Osteoblast (primary cell): ENCODE measurements around the gene SMIM27. TPM values are rescaled to one million over a fixed set of nuclear protein-coding genes. Genes with fewer than 3 reads are reported as not detected.

Source experiments
- DNase-seq: peaks from one replicate; pipeline ENCODE4 v3.0.0; 2011; ENCODE audit warnings: low spot score, mixed read lengths; ENCODE audit not compliant: insufficient read length; ENCODE audit errors: missing footprints
- H2AFZ ChIP-seq: 2 replicates; pipeline ENCODE4 v1.6.0; 2011; ENCODE audit warnings: mild to moderate bottlenecking, low read length
- H3K27ac ChIP-seq: 2 replicates; pipeline ENCODE4 v1.5.1; 2011; ENCODE audit warnings: mild to moderate bottlenecking, low read depth, low read length, moderate library complexity
- H3K27me3 ChIP-seq: 2 replicates; pipeline ENCODE4 v1.6.0; 2012; ENCODE audit warnings: mild to moderate bottlenecking, control low read depth, inconsistent platforms, low read length, moderate library complexity; ENCODE audit not compliant: insufficient read depth
- H3K36me3 ChIP-seq: 2 replicates; pipeline ENCODE4 v1.5.1; 2011; ENCODE audit warnings: mild to moderate bottlenecking, low read length, control low read depth, moderate library complexity; ENCODE audit not compliant: insufficient read depth
- H3K4me1 ChIP-seq: 2 replicates; pipeline ENCODE4 v1.5.1; 2011; ENCODE audit warnings: mild to moderate bottlenecking, low read length, control low read depth, moderate library complexity; ENCODE audit not compliant: insufficient read depth
- H3K4me2 ChIP-seq: 2 replicates; pipeline ENCODE4 v1.6.0; 2011; ENCODE audit warnings: mild to moderate bottlenecking, low read length; ENCODE audit not compliant: insufficient read depth
- H3K4me3 ChIP-seq: fragments of 200-600 bp; sonication (generic); 3 replicates; pipeline ENCODE4 v1.5.1; 2012; ENCODE audit warnings: mild to moderate bottlenecking, low read length, inconsistent platforms; ENCODE audit not compliant: insufficient read depth
- H3K79me2 ChIP-seq: 2 replicates; pipeline ENCODE4 v1.6.0; 2012; ENCODE audit warnings: mild to moderate bottlenecking, low read length, control low read depth, inconsistent platforms; ENCODE audit not compliant: insufficient read depth
- H3K9me3 ChIP-seq: 2 replicates; pipeline ENCODE4 v1.5.1; 2011; ENCODE audit warnings: low read depth, low read length, control low read depth
- H4K20me1 ChIP-seq: 2 replicates; pipeline ENCODE4 v1.6.0; 2012; ENCODE audit warnings: mild to moderate bottlenecking, low read length, control low read depth; ENCODE audit not compliant: insufficient read depth
- CTCF ChIP-seq: IDR thresholded peaks from 2 replicates; pipeline ENCODE4 v1.5.1; 2011; ENCODE audit warnings: mild to moderate bottlenecking, low read depth, low read length, moderate library complexity; ENCODE audit errors: extremely low read depth
- total RNA-seq: library from RNA; depleted of rRNA; stranded (reverse); fragments of >200 nt; gene quantifications from 2 replicates; pipeline ENCODE4 v1.2.3, GENCODE V29; 2012

The SMIM27 gene
- total RNA-seq, 1 donor: 1.8 TPM

- no peaks in the 10 kb centered on the region for H3K27me3 ChIP-seq
- H3K4me2 ChIP-seq: peak overlapping the region; percentile 87
- peaks cover 29% of the 10 kb centered on the region for H3K79me2 ChIP-seq
- no peak for TF ChIP-seq CTCF
- peaks cover 9% of the 10 kb centered on the region for H3K4me1 ChIP-seq
- peak overlapping the region; percentile 95 for H2AFZ ChIP-seq
- no peaks in the 10 kb centered on the region for H3K9me3 ChIP-seq
- H3K27ac ChIP-seq: peak overlapping the region; percentile 70
- H3K4me3 ChIP-seq: peak overlapping the region; percentile 81
- H3K36me3 ChIP-seq: no peaks in the 10 kb centered on the region
- no peak for DNase-seq
- no peaks in the 10 kb centered on the region for H4K20me1 ChIP-seq
Measured at GRCh38 chr9:32524892-32525708, 27.0 kb upstream of the SMIM27 start.

GRCh38 chr9:32525709-32526030, 26.5 kb upstream of the SMIM27 start:
- no peaks in the 10 kb centered on the region for H4K20me1 ChIP-seq
- peak overlapping the region; percentile 87 for H3K4me2 ChIP-seq
- H3K4me3 ChIP-seq: peak overlapping the region; percentile 81
- H3K79me2 ChIP-seq: peaks cover 29% of the 10 kb centered on the region
- H3K9me3 ChIP-seq: no peaks in the 10 kb centered on the region
- H3K27ac ChIP-seq: peak overlapping the region; percentile 70
- peaks cover 9% of the 10 kb centered on the region for H3K4me1 ChIP-seq
- H3K27me3 ChIP-seq: no peaks in the 10 kb centered on the region
- TF ChIP-seq CTCF: no peak
- no peak for DNase-seq
- H3K36me3 ChIP-seq: no peaks in the 10 kb centered on the region
- peak overlapping the region; percentile 95 for H2AFZ ChIP-seq

GRCh38 chr9:32526041-32526706, 26.0 kb upstream of the SMIM27 start, which contains the start of gene RIGI:
Gene RIGI (minus strand): TSS chr9:32526196. CDS start chr9:32526166, 30 bp downstream.
- Histone ChIP-seq H3K4me3 (peak within 1 kb of the TSS; percentile 81), H2AFZ (peak within 1 kb of the TSS; percentile 95), H3K36me3 (no peaks in the 10 kb centered on the region), H3K4me1 (peaks cover 9% of the 10 kb centered on the region), H3K9me3 (no peaks in the 10 kb centered on the region), H3K4me2 (peak within 1 kb of the TSS; percentile 87), H3K27me3 (no peaks in the 10 kb centered on the region), H3K27ac (peak within 1 kb of the TSS; percentile 70), H4K20me1 (no peaks in the 10 kb centered on the region), H3K79me2 (peaks cover 28% of the 10 kb centered on the region)
- peak; percentile 89 for DNase-seq
- peak; percentile 57 for TF ChIP-seq CTCF

- TF ChIP-seq CTCF: no peak
- no peaks in the 10 kb centered on the region for H3K9me3 ChIP-seq
- H3K79me2 ChIP-seq: peaks cover 25% of the 10 kb centered on the region
- H3K4me1 ChIP-seq: peaks cover 9% of the 10 kb centered on the region
- no peaks in the 10 kb centered on the region for H3K27me3 ChIP-seq
- H3K27ac ChIP-seq: peak overlapping the region; percentile 70
- peak overlapping the region; percentile 87 for H3K4me2 ChIP-seq
- H4K20me1 ChIP-seq: no peaks in the 10 kb centered on the region
- H3K36me3 ChIP-seq: no peaks in the 10 kb centered on the region
- no peak for DNase-seq
- H3K4me3 ChIP-seq: peak overlapping the region; percentile 81
- H2AFZ ChIP-seq: peak overlapping the region; percentile 85
Measured at GRCh38 chr9:32526707-32527048, 25.4 kb upstream of the SMIM27 start.
